Breast epithelium (tissue), 3 donors: ENCODE data around the gene SORL1.

Experiments used
- CTCF ChIP-seq, 3 donors: fragments of 450-650 bp; IDR thresholded peaks; one replicate each; pipeline ENCODE4 v1.5.1; 2016 to 2017; ENCODE audit warnings: antibody characterized with exemption in 3 of 3, mild to moderate bottlenecking in 3 of 3, moderate library complexity in 3 of 3
- POLR2A ChIP-seq: fragments of 450-650 bp; IDR thresholded peaks from one replicate; pipeline ENCODE4 v1.6.1; 2016; ENCODE audit warnings: antibody characterized with exemption, mild to moderate bottlenecking, moderate library complexity
- POLR2AphosphoS5 ChIP-seq, 3 donors: sonication (generic); formaldehyde crosslinking; IDR thresholded peaks; one replicate each; pipeline ENCODE4 v1.6.1; 2017; ENCODE audit warnings: antibody characterized with exemption in 3 of 3

GRCh38 chr11:121485216-121485615 is 33.1 kb downstream of the SORL1 start:
- TF ChIP-seq CTCF (IDR thresholded peaks at IDR 0.05) (no peak), POLR2A (no peak), POLR2AphosphoS5 (IDR thresholded peaks at IDR 0.05) (no peak)
